Left colon (tissue), 2 donors: ENCODE results near the gene CCDC186. TPM values are rescaled to one million over a fixed set of nuclear protein-coding genes. Genes with fewer than 3 reads are reported as not detected.
A peak's percentile ranks its signal among the peaks of the same experiment; 100 is the strongest.

Source experiments
- ATAC-seq: fragments of 200-7000 bp; cut with Tn5 transposase; one replicate; pipeline ENCODE4 v1.9.1; 2020; ENCODE audit warnings: mild to moderate bottlenecking, moderate library complexity
- DNase-seq, 2 donors: peaks; one replicate each; pipeline ENCODE4 v3.0.0-alpha.2; 2020
- intact Hi-C, 2 donors: fragments of 100-400 bp; cut with DNase I in 1 of 2; cut with micrococcal nuclease in 1 of 2; formaldehyde crosslinking; loops; one replicate each; pipeline versions ENCODE4 v1.11.2 to v1.14.0; 2022; cut with DNase I, micrococcal nuclease
- total RNA-seq, 2 donors: library from RNA; stranded (reverse); fragmentation: NEBNext Ultra II Directional; extraction: Animal tissue kit (Norgen Biotek cat#: 25700); gene quantifications; one replicate each; pipeline ENCODE4 v1.2.1, GENCODE V29; 2021
- donor health status: DM: no; HTN: no; CAD: no.
- donor health status: DM: yes; HTN: yes; CAD: no.

CCDC186 gene
- total RNA-seq, 2 donors from 2014 or later = 42.3 to 43.3 TPM

DNA sequence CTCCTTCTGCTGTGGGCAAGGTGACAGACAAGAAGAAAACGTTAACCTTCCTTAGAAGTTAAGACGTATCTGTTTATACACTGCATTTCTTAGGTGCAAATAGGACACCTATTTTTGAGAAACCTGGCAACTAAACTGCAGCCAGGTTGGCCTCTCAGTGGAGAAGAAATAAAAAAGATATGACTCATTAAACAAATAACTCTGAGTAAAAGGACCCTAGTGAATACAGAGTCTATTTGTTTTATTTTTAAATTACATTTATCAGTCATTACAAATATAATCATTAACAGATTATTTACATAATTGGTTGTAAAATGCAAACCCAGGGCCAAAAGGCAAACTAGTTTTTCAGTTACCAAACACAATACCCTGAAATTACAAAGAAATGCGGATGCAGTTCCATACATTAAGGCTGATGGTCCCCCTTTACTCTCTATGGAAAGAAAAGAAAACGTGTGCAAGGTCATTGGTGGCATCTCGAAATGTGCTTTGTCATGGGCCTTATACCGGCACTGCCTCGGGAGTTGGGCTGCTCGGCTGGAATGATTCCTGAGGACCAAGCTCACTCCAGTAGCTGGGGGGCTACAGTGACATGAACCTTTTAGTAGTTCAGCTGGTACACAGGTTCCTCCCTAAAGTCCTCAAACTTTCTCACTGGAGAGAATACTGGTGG is 92.0 kb downstream of the CCDC186 start:
- intact Hi-C loops = no loop called here
- ATAC-seq (peak; percentile 56), DNase-seq (no peak)

DNA sequence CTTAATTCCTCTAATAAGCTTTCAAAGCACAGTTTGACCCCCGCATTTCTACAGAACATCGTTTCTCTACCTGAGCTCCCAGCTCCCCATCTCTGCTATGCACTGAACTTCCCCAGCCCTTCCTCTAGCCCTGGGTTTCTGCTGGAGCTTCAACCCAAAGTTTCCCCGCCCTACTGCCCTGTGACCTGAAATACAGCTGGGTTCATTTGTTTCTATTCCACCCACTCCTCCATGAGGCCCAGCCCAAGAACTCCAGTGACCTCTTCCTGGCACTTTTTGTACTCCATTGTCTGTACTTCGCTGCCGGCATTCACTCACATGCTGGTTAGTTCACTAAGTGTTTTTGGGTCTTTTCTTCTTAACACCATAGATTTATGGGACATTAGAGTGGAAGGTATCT is 94.6 kb downstream of the CCDC186 start:
- intact Hi-C loops = no loop called here
- no peak for DNase-seq
- no peak for ATAC-seq

DNA sequence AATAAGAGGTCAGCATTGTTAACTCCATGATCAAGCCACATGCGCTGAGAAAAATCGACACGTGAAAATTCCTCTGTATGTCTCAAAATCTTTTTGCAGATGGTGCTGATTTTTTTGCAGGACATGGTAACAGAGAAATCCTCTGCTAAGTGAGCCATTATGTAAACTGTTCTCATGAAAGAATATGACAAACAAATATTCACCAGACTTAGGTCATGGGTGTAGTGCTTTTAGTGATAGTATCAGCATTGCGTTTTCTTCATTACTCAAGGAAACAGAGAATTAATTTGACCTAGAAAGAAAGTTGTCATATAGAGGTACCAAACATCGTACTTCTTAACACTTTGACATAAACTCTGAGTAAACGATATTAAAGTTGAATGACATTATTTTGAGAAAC is 95.7 kb downstream of the CCDC186 start:
- intact Hi-C loops = no loop called here
- ATAC-seq = no peak

DNA sequence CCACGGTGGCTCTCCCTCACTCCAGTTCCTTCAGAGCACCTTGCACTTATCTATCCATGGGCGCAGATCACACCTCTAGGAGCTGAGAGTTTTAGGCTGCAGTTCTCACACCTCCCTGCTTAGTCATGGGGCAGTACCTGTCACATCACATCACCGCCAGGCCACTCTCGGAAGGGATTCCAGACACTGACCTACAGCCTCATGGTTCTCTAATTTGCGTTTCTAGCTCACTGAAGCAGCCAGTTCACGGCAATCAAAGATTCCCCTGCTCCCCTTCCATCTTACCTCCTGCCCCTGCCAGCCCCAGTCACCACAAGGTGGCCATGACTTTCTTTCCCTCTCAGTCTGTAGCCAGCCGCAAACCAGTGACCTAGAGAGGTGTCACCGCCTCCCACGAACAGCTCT is 96.2 kb downstream of the CCDC186 start:
- ATAC-seq = no peak
- intact Hi-C loops = no loop called here
- no peak for DNase-seq

More for the DNA sequence above, 95.7 kb downstream of the CCDC186 start:
- DNase-seq = no peak

DNA sequence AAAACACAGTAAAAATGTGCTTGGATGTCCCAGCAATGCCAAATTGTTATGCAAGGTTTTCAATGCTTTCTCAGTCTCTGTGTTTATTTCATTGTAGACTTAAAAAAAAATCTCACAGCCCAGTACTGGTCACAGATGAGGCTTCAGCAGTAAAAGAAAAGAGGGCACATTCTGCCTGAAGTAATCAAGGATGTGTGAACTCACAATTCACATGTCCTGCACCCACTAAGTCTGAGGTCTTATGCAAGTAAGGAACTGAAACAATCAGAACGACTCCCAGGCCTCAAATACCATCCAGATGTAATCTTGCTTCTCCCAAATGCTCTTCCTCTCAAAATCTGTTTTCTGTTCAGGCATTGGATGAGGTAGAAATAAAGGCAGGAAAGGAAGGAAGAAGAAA is 96.7 kb downstream of the CCDC186 start:
- DNase-seq = no peak
- ATAC-seq = no peak
- intact Hi-C loops = no loop called here

DNA sequence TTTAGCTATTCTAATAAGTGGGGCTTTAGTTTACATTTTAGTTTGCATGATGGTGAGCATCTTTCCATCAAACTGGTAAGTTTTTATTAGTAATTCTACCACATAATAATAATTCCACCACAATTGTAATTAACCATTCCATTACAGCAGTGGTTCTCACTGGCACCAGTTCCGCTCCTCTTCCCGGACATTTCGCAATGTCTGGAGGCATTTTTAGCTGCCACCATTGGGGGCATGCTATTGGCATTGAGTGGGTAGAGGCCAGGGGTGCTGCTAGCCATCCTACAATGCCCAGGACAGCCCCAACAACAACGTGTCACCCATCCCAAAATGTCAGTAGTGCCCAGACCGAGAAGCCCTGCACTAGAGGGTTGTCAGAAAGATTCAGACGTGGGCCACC is 98.9 kb downstream of the CCDC186 start:
- ATAC-seq (no peak), DNase-seq (no peak)
- intact Hi-C loops = no loop called here

DNA sequence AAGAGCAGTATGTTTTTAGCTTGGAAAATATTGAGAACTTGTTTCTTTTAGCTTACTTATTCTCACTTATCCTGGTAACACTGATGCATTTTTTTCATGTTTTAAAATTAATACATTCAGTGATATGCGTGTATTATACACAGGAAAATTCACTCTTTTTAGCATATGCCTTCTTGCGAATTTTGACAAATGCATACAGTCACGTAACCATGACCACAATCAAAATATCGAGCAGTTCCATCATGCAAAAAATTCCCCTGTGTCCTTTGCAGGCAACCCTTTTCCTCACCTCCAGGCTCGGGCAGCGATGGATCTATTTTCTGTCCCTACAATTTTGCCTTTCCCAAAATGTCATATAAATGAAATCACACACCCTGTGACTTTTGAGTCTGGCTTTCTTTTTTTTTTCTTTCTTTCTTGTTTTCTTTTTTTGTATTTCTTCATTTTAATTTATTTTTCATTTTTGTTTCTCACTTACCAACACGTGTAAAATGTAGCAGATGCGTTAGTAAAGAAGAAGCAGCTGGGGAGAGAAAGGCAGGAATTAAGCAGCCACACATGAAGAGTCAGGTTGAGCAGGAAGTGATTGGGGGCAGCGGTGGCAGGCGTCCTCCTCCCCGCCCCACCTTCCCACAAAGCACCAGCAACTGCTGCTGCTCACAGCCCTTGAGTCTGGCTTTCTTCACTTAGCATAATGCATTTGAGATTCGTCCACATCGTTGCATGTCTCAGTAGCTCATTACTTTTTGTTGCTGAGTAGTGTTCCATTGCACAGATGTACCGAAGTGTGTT is 100.4 kb downstream of the CCDC186 start:
- ATAC-seq (no peak), DNase-seq (no peak)
- intact Hi-C loops = no loop called here

DNA sequence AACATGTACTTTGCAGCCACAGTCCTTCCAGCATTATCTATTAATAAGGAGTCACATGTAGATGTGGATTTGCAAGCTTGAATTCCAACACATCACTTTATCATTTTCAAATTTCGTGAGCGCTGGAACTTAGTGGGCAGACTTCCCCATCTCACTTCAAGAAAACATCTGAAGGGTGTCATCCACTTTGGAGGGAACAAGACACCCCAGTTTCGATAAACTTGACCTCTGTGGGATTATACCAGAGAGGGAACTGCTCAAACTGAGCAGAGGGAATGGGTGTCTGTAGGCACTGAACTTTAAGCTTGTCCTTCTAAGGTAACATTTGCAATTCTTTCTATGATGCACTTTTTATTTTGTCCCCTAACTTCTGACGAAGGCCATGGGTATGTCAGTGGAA is 102.8 kb downstream of the CCDC186 start:
- no peak for ATAC-seq
- intact Hi-C loops = no loop called here

More for the DNA sequence above, 102.8 kb downstream of the CCDC186 start:
- DNase-seq = no peak

Other genes with a start within 250 kb of the CCDC186 start
- 1 to 10 TPM in 1 of 2 donors, under 1 TPM in 1; 0.73 to 1.6 TPM for gene ADRB1, start 130.3 kb downstream of the CCDC186 start, total RNA-seq
- 1 to 10 TPM in 1 of 2 donors, under 1 TPM in 1; 0.64 to 2.9 TPM for gene TDRD1, start 5.2 kb upstream of the CCDC186 start, total RNA-seq
- 1 to 10 TPM; 1.1 to 1.5 TPM for gene VWA2, start 65.1 kb upstream of the CCDC186 start, total RNA-seq
- 10 to 100 TPM in 1 of 2 donors, 1 to 10 TPM in 1; 8.9 to 12.5 TPM for gene AFAP1L2, start 230.3 kb upstream of the CCDC186 start, total RNA-seq